ENCODE results near the gene EPB41.

The EPB41 gene

DNA sequence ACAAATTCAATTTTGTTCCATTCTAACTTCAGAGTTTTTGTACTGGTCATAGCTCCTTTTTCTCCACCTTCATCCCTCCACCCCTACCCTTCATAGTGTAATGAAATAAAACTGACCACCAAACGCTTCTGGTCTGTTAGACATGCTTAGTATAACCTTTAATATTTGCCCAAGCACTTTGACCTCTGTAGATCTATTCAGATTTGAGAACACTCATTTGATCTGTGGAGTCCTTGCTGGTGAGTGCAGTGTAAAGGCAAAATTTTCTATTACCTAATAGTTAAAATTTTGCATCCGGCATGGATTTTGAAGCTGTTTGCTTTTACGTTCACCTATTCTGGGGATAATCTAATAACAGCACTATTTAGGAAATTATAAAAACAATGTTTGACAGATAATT lies 168.2 kb downstream of the EPB41 start:
- TF ChIP-seq FOXP2 (optimal IDR thresholded peaks at IDR 0.05; ENCODE audit: borderline replicate concordance, extremely low read depth, extremely low read length, insufficient read depth) (no peak), REST (IDR thresholded peaks at IDR 0.05; ENCODE audit: insufficient read depth in 1 of 2, low read depth in 2 of 2, low read length in 2 of 2) (no peak), TAF1 (IDR thresholded peaks at IDR 0.05; ENCODE audit: borderline replicate concordance, insufficient read depth, low read length) (no peak), SIN3A (IDR thresholded peaks at IDR 0.05; ENCODE audit: borderline replicate concordance, insufficient read depth, low read length) (no peak), POLR2AphosphoS5 (IDR thresholded peaks at IDR 0.05; ENCODE audit: low read depth, low read length) (no peak)

DNA sequence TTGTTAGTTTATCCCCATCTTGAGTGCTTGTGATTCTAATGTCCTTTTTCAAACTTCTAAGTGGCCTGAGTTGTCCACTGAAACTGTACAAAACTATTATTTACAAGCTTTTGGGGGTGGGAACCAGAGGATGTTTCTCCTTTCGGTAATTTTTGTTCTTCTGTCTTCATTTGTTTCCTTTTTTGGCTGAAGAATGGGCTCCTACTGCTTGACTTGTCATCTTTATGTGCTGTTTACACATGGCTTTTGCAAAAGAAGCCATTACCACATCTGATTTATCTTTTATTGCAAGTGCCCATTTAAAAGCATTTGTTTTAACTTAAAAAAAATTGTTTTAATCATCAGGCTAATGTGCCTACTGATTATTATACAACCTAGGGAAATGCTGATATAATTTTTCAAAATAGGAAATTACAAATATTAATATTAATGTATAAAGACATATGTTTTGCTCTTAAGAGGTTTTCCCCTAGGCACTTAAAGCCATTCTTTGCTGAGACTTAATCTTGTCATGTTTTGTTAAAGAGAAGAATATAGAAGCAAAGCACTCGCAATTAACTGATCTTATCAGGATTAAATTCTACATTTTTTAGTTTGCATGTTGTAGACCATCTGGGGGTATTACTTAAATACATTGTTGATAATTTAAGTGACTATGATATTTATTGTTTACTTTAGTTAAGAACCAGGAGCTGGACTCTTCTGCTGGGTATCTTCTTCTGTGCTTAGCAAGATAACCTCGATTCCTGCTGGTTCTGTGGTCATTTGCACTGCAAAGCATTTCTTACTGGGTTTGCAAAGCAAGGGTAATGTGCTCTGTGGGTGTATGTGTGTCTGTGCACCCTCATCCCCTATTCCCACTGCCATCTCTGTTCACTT lies 169.2 kb downstream of the EPB41 start:
- TF ChIP-seq POLR2AphosphoS5 (IDR thresholded peaks at IDR 0.05; ENCODE audit: low read depth, low read length): no peak
- no peak for TF ChIP-seq TAF1 (IDR thresholded peaks at IDR 0.05; ENCODE audit: borderline replicate concordance, insufficient read depth, low read length)
- TF ChIP-seq REST (IDR thresholded peaks at IDR 0.05; ENCODE audit: insufficient read depth in 1 of 2, low read depth in 2 of 2, low read length in 2 of 2): no peak
- TF ChIP-seq SIN3A (IDR thresholded peaks at IDR 0.05; ENCODE audit: borderline replicate concordance, insufficient read depth, low read length): no peak
- TF ChIP-seq FOXP2 (optimal IDR thresholded peaks at IDR 0.05; ENCODE audit: borderline replicate concordance, extremely low read depth, extremely low read length, insufficient read depth): no peak

GRCh38 chr1:29084196-29084521 lies 169.8 kb downstream of the EPB41 start:
- no peak for TF ChIP-seq FOXP2 (optimal IDR thresholded peaks at IDR 0.05; ENCODE audit: borderline replicate concordance, extremely low read depth, extremely low read length, insufficient read depth)
- no peak for TF ChIP-seq TAF1 (IDR thresholded peaks at IDR 0.05; ENCODE audit: borderline replicate concordance, insufficient read depth, low read length)
- TF ChIP-seq POLR2AphosphoS5 (IDR thresholded peaks at IDR 0.05; ENCODE audit: low read depth, low read length): no peak
- TF ChIP-seq REST (IDR thresholded peaks at IDR 0.05; ENCODE audit: insufficient read depth in 1 of 2, low read depth in 2 of 2, low read length in 2 of 2): no peak
- TF ChIP-seq SIN3A (IDR thresholded peaks at IDR 0.05; ENCODE audit: borderline replicate concordance, insufficient read depth, low read length): no peak

GRCh38 chr1:29090937-29091618 lies 176.7 kb downstream of the EPB41 start:
- TF ChIP-seq SIN3A (IDR thresholded peaks at IDR 0.05; ENCODE audit: borderline replicate concordance, insufficient read depth, low read length) (no peak), REST (IDR thresholded peaks at IDR 0.05; ENCODE audit: insufficient read depth in 1 of 2, low read depth in 2 of 2, low read length in 2 of 2) (no peak), TAF1 (IDR thresholded peaks at IDR 0.05; ENCODE audit: borderline replicate concordance, insufficient read depth, low read length) (no peak)
